HUDEP-2 (cell line): ENCODE measurements around the gene CD209.

Experiments used
- DNase-seq, 76 experiments: peaks; one replicate each; lab custom pipeline; 2025; ENCODE audit not compliant: unreplicated experiment in 76 of 76; lab: John Stamatoyannopoulos, UW

The CD209 gene

DNA sequence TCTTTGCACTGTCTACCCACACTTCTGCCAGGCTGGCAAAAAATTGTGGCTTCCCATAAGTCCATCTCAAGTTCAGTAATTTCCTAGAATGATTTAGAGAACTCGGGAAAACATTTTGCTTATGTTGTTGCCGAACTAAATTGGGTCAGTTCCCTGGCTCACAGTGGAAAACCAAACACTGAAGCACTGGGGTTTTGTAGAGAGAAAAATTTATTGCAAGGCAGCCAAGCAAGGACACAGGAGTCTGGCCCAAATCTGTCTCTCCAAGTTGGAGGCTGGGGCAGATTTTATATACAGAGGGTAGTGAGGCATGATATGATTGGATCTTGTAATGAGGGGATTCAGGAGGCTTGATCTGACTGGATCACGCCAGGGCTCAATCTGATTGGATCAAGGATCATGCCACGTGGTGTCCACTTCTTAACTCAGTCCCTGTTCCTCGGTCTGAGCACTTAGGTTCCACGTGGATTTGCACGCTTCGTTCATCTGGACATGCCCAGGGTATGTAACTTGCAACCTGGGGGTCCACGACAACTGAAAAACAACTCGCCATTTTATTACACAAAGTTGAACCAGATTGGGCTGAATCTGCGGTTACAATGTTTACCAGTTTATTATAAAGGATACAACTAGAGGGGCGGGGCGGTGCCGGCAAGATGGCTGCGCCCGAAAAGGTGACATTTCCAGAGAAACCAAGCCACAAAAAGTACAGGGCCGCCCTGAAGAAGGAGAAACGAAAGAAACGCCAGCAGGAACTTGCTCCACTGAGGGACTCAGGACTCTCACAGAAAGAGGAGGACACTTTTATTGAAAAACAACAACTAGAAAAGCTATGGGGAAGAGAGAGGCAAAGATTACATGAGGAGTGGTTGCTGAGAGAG is 7.3 kb downstream of the CD209 start:
- no peak for DNase-seq

DNA sequence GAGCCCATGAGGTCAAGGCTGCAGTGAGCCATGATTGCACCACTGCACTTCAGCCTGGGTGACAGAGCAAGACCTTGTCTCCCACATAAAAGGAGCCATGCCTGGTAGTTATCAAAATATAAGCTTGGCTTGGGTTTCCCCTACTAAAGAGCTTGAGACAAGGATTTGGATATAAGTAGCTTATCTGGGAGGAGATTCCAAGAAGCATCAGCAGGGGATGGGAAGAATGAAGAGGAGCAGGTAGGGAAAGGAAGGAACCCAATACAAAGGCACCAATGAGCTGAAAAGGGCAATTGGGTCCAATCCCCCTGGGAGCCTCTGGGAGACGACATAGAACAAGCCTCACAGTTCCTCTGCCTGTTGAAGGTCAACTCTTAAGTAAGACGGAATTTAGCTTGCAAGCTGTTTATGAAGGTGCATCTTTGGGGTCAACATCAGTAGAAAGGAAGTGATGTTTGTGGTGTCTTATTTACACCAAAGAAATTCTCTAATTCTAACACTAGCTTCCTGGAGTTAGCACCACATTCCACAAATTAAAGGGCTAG is 8.1 kb downstream of the CD209 start:
- DNase-seq = no peak

DNA sequence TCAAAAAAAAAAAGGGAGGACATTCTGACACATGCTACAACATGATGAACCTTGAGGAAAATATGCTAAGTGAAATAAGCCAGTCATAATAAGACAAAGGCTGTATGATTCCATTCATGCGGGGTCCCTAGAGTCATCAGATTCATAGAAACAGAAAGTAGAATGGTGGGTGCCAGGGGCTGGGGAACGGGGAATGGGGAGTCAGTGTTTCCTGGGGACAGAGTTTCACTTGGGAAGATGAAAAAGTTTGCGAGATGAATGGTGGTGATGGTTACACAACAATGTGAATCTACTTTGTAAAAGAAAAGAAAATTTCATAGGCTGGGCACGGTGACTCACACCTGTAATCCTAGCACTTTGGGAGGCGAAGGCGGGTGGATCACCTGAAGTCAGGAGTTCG is 9.3 kb downstream of the CD209 start:
- DNase-seq = no peak

DNA sequence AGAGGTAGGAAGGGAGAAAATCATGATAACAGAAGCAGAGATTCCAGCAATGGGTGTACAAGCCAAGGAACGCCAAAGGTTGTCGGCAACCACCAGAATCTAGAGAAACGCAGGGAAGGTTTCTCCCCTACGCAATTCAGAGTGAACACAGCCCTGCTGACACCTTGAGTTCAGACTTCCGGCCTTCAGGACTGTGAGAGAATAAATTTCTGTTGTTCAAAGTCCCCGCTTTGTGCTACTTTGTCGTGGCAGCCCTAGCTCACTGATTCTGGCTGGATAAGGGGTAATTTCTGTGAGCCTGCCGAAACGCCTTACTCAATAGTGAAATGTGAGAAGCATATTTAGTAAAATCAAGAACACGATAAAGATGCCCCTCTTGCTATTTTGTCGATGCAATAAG is 10.1 kb downstream of the CD209 start:
- no peak for DNase-seq

DNA sequence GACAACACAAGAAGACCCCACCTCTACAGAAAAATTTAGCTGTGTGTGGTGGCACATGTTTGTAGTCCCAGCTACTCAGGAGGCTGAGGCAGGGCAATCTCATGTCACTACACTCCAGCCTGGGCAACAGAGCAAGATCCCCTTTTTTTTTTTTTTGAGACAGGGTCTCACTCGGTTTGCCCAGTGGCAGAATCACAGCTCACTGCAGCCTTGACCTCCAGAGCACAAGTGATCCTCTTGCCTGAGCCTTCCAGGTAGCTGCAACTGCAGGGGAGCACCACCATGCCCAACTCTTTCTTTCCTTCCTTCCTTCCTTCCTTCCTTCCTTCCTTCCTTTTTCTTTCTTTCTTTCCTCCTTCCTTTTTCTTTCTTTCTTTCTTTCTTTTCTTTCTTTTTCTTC is 11.2 kb downstream of the CD209 start:
- no peak for DNase-seq

DNA sequence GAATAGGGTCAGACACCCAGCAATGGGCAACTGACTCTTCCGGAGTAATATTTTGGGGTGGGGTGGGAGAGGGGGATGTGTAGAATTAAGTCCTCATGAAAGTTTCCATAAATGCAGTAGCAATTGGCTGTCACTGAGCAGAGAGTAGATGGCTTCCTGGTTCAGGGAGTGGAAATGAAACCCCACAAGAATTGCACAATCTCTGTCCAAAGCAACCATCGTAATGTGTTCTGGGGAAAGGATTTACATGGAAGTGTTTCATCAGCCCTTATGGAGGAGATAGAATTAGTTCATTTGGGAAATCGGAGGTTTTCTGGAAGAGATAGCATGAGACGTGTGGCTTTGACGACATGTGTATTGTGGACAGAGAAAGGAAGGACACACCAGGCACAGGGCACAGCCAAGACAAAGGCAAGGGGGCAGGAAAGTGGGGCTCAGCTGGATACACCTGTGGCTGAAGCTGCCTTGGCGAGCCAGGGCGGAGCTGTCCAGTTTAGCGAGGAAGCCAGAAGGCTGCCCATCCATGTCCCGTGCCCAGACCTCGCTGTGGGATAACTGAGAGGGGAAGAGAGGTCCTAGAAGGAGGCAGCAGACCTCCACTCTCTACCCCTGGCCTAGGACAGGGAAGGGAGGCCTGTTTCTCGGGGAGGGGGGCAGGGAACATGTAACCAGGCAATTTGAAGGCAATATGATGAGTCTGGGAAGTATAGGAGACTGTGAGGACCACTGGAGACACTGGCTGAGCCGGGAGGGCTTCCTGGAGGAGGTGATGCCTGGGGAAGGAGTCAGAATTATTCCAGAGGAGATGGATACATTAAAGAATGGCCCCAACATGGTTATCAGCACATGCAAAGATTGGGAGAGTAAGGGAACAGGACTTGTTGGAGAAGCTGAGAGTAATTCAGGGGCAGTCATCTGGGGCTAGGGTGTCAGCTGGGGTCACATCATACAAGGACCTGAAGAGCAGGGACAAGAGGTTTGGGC is 12.8 kb downstream of the CD209 start:
- no peak for DNase-seq

DNA sequence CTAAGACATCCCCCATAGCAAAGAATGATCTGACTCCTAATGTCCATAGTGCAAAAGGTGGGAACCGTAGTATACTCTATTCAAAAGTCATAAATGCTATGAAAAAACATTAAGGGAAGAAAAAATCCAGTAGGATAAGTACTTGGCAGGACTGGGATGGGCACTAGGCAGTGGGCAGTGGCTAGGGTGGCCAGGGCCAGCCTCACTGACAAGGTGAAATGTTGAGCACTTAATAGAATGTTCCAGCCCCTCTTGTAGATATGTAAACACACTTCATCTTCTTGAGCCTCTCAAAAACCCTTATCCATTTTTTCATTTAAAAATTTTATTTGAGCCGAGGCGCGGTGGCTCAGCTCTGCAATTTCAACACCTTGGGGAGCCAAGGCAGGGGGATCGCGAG is 14.0 kb downstream of the CD209 start:
- no peak for DNase-seq

DNA sequence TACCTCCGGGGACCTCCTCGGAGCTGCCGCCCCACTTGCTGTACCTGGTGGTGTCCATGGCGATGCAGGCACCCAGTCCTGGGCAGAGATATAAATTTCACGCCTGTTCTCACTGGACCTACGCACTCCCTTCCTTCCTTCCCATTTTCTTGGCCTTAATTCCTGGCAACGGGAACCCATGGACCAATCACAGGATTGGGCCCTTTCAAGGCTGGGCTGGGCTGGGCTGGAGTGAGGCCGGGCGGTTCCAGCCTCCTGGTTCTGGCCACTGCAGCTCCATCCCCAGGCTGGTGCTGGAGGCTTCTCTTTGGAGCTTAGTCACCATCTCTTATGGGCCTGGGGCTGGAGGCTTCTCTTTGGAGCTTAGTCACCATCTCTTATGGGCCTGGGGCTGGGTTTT is 15.3 kb downstream of the CD209 start, which contains the start of gene CLEC4G:
Gene CLEC4G (minus strand): TSS at position 66 of the 400 bp plus-strand sequence. CDS start 8 bp downstream, at position 58.
- DNase-seq = no peak

DNA sequence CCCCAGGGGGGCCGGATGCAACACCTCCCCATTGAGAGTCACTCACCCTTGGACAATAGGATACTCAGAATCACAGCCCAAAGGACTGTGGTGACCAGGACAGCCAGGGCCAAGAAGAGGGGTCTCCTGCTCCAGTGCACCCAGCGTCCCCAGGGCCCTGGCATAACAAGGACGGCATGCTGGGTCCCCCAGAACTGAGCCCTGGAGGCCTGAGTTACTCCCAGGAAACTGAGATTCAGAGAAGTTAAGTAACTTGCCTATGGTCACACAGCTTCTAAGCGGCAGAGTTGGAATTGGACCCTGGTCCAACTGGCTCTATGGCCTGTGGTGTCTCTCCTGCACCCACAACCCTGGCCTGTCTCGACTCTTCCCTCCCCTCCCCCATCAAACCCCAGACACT is 15.7 kb downstream of the CD209 start:
- no peak for DNase-seq

DNA sequence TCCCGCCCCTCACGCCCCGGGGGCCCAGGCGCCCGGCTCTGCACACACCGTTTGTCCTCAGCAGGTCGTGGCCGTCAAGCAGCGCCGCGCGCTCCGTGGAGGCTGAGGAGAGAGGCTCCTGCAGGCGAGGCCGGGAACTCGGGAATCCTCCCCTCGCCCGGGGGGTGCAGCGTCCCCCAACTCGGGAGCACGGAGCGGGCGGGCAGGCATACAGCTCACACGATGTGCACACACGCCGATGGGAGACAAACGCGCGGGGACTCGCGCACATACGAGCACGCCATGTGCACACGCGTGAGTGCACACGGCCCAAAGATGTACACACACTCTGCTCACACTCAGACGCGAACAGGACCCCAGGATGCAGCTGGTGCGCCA is 16.1 kb downstream of the CD209 start:
- DNase-seq = no peak

DNA sequence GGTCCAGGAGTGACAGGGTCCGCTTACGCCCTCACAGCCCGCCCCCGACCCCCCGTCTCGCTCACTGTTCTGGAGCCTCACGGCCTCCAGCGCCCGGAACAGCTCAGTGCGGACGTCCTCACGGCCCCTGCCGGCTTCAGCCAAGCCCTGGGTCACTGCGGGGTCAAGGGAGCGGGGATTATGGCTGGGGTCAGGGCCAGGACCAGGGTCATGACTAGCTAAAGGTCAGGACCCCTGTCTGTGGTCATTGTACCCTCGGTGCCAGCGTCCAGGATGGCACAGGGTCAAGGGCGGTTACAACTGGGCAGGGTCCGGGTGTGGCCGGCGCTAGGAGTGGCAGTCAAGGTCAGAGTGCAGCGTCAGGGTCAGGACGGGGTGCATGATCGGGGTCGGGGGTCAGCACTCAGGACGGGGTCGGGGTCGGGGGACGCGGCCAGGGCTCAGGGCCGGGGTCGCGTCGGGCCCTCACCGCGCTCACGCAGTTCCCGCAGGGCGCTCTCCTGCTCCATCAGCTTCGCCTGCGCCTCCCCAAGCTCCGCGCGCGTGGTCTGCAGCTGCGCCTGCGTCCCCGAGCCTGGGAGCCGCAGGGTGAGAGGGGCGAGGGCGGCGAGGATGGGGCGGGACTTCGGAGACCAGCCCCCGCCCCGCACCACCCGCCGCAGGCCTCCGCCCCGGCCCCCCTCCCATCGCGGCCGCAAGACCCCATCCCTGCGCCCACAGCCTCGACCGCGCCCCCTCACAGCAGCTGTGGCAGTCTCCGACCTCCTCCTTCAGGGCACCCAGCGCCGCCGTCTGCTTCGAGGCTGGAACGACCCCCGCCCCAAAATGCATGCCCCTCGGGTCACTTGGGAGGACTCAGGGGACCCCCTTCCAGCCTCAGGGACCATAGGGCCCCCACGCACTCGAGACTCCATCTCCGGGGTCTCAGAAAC is 16.8 kb downstream of the CD209 start:
- no peak for DNase-seq

DNA sequence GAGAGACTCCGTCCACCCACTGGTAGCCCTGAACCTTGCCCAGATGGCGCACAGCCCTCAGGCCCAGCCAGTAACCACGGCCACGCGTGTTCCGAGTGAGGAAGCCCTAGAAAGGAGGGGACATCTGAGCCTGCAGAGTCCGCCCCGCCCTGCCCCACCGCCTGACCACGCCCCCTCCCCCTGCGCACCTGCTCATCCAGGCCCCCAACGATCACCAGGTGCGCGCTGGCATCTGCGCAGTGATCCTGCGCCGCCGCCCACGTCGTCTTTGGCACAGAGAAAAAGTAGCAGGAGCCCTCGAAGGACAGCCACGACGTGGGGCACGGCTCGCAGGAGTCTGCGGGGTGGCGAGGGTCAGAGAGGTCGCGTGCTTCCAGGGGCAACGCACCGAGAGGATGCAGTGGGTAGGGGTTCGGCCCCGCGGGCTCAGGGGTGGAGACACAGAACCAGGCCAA is 17.5 kb downstream of the CD209 start:
- DNase-seq = no peak

DNA sequence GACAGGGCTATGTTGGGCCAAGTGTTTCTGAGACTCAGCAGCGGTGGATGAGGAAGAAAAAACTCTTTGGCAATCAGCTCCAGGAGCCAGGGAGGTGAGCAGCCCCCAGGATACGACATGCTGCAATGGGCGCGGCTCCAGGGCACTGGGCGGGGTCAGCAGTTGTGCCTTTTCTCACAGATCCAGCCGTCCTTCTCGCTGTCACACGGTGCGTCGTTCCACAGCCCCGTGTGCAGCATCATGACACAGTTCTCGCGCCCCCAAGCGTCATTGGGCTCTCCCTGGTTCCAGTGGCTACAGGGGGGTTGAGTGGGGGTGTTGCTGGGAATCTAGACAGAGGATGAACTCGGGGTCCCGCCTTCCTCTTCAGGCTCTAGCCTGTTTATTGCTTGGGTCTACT is 18.1 kb downstream of the CD209 start:
- DNase-seq = no peak

DNA sequence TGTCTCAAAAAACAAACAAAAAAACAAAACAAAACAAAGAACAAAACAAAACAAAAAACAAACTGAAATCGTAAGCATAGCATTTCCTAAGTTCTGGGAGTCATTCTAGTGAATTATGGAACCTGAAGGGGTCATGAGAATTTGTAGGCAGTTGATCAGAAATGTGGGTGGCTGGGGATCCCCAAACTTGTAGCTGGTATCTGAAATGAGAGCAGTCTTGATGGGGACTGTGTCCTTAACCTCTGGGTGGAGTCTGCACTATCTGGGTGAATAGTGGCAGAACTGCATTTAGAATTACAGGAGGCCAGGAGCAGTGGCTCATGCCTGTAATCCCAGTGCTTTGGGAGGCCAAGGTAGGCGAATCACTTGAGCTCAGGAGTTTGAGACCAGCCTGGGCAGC is 21.5 kb downstream of the CD209 start:
- DNase-seq = no peak

DNA sequence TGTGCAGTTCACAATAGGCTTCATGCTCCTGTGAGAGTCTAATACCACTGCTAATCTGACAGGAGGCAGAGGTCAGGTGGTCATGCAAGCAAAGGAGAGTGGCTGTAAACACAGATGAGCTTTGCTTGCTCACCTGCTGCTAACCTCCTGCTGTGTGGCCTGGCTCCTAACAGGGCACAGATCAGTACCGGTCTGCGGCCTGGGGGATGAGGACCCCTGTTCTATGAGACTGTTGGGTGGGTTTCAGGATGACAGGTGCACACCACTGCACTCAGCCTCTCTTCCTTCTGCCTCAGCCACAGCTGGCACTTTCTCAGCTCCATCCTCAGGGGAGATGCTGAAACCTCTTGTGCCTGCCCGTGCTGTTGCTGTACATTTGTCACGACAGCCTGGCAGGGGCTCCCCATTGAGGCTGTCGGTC is 25.1 kb downstream of the CD209 start:
- no peak for DNase-seq

DNA sequence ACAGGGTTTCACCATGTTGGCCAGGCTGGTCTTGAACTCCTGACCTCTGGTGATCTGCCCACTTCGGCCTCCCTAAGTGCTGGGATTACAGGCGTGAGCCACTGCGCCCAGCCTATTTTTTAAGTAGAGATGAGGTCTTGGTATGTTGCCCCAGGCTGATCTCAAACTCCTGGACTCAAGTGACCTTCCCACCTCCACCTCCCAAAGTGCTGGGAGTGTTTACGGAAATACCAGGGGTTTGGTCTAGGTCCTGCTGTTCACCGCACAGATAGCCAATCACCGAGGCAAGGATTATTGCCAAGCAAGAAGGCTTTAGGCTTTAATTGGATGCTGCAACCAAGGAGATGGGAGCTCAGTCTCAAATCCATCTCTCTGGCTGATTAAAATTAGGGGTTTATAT is 27.0 kb downstream of the CD209 start:
- DNase-seq = no peak

DNA sequence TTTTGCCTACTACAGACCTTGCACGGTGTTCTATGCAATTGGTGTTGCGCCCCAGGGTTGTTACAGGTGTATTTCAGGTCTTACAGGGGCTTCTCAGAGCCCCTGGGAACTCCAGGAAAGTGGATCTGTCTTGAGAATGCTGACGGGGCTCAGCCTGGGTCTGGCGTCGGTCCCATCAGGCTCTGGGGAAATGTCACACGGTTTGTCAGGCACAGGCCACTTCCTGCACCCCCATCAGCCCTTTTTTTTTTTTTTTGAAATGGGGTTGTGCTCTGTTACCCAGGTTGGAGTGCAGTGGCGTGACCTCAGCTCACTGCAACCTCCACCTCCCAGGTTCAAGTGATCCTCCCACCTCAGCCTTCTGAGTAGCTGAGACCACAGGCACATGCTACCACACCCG is 28.7 kb downstream of the CD209 start:
- no peak for DNase-seq

DNA sequence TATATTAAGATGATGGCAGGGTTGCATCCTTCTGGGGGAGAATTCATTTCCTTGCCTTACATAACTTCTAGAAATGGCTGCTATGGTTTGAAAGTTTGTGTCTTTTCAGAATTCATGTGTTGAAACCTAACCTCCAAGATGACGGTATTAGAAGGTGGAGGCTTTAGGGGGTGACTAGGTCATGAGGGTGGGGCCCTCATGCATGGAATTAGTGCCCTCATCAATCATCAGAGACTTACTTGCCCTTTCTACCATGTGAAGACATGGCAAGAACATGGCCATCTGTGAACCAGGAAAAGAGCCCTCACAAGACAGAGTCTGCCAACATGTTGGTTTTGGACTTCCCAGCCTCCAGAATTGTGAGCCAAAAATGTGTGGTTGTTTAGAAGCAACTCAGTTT is 30.6 kb downstream of the CD209 start:
- no peak for DNase-seq

DNA sequence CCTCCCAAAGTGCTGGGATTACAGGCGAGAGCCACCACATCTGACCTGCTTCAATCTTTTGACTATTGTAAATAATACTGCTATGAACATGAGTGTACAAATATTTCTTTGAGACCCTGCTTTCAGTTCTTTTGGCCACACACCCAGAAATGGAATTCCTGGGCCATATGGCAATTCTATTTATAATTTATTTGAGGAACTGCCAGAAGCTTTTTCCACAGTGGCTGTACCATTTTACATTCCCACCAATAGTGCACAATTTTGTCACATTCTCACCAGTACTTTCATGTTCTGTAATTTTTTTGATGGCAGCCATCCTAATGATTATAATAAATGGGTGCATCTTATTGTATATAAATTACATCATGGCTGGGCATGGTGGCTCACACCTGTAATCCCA is 31.7 kb downstream of the CD209 start:
- DNase-seq = no peak

DNA sequence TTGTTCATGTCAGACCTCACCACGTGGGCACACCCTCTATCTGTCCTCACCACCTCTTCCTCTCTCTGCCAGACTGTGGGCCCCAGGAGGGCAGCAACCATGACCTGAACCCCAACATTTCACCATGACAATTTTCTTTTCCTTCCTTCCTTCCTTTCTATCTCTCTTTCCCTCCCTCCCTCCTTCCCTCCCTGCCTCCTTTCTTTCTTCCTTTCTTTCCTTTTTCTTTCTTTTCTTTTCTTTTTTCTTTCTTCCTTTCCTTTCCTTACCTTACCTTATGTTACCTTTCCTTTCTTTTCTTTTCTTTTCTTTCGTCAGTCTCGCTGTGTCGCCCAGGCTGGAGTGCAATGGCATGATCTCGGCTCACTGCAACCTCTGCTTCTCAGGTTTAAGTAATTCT is 36.7 kb downstream of the CD209 start:
- no peak for DNase-seq
